KMS-11 (cell line): Measurements from ENCODE around the gene TSPAN18.

Experiments
- H2AFZ ChIP-seq: fragments of 200-600 bp; sonication (generic); 2 replicates; pipeline ENCODE4 v1.6.1; 2016; ENCODE audit warnings: antibody characterized with exemption, mixed run types, low read depth
- H3K27ac ChIP-seq: fragments of 200-600 bp; sonication (generic); 2 replicates; pipeline ENCODE4 v1.6.1; 2016; ENCODE audit warnings: mild to moderate bottlenecking, mixed run types
- H3K27me3 ChIP-seq: fragments of 200-600 bp; sonication (generic); 2 replicates; pipeline ENCODE4 v1.6.1; 2017; ENCODE audit warnings: mild to moderate bottlenecking, low read depth, mixed run types, moderate library complexity; ENCODE audit not compliant: insufficient read depth
- H3K36me3 ChIP-seq: fragments of 200-600 bp; sonication (generic); 2 replicates; pipeline ENCODE4 v1.6.1; 2017; ENCODE audit warnings: mild to moderate bottlenecking, mixed run types; ENCODE audit not compliant: insufficient read depth
- H3K4me1 ChIP-seq: fragments of 200-600 bp; sonication (generic); 2 replicates; pipeline ENCODE4 v1.6.1; 2016; ENCODE audit warnings: mild to moderate bottlenecking, low read depth, mixed run types; ENCODE audit not compliant: poor library complexity, severe bottlenecking
- H3K4me2 ChIP-seq: fragments of 200-600 bp; sonication (generic); 2 replicates; pipeline ENCODE4 v1.7.0; 2016; ENCODE audit warnings: mild to moderate bottlenecking, mixed run types
- H3K4me3 ChIP-seq: fragments of 200-600 bp; sonication (generic); IDR thresholded peaks from 2 replicates; pipeline ENCODE4 v1.6.1; 2017; ENCODE audit warnings: low read depth, low read length, mixed read lengths; ENCODE audit not compliant: insufficient read depth
- H3K79me2 ChIP-seq: fragments of 200-600 bp; sonication (generic); 2 replicates; pipeline ENCODE4 v1.6.1; 2016; ENCODE audit warnings: low read depth, mixed run types; ENCODE audit not compliant: insufficient read depth
- H3K9ac ChIP-seq: fragments of 200-600 bp; sonication (generic); 2 replicates; pipeline ENCODE4 v1.6.1; 2016; ENCODE audit warnings: mild to moderate bottlenecking, mixed run types
- H4K20me1 ChIP-seq: fragments of 200-600 bp; sonication (generic); 2 replicates; pipeline ENCODE4 v1.6.1; 2016; ENCODE audit warnings: mild to moderate bottlenecking, mixed run types; ENCODE audit not compliant: insufficient read depth
- TF ChIP-seq, protein P1 (sequence below): fragments of 200-600 bp; sonication (generic); conservative IDR thresholded peaks from 2 replicates; pipeline ENCODE4 v1.6.1; 2017; ENCODE audit warnings: low read depth, mild to moderate bottlenecking, antibody characterized with exemption, low read length, moderate library complexity, mixed read lengths

TSPAN18 gene

DNA sequence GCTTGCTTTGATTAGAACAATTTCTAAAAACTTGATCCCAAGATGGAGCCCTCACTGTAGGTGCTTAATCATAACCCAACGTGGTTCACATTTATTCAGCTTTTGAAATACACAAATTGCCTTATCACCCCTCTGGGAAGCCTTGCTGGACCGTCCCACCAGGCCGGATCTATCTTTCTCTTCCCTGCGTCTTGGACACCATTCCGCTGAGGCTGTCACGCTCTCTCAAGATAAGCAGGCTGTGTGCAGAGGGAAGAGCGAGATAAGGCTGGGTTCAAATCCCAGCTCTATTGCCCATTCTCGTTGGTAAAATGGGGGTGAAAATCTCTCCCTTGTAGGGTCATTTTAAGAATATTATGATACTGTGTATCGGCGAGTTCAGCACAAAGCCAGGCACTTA, 244.4 kb downstream of the TSPAN18 start:
- Histone ChIP-seq H4K20me1 (no peaks in the 10 kb centered on the region), H3K36me3 (no peaks in the 10 kb centered on the region), H2AFZ (no peak overlapping the region), H3K9ac (no peak overlapping the region), H3K79me2 (no peaks in the 10 kb centered on the region), H3K4me1 (no peaks in the 10 kb centered on the region), H3K27ac (no peak overlapping the region), H3K4me3 (no peak overlapping the region), H3K4me2 (no peak overlapping the region), H3K27me3 (no peaks in the 10 kb centered on the region)
- TF ChIP-seq, protein P1, sequence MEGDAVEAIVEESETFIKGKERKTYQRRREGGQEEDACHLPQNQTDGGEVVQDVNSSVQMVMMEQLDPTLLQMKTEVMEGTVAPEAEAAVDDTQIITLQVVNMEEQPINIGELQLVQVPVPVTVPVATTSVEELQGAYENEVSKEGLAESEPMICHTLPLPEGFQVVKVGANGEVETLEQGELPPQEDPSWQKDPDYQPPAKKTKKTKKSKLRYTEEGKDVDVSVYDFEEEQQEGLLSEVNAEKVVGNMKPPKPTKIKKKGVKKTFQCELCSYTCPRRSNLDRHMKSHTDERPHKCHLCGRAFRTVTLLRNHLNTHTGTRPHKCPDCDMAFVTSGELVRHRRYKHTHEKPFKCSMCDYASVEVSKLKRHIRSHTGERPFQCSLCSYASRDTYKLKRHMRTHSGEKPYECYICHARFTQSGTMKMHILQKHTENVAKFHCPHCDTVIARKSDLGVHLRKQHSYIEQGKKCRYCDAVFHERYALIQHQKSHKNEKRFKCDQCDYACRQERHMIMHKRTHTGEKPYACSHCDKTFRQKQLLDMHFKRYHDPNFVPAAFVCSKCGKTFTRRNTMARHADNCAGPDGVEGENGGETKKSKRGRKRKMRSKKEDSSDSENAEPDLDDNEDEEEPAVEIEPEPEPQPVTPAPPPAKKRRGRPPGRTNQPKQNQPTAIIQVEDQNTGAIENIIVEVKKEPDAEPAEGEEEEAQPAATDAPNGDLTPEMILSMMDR, result no peak

DNA sequence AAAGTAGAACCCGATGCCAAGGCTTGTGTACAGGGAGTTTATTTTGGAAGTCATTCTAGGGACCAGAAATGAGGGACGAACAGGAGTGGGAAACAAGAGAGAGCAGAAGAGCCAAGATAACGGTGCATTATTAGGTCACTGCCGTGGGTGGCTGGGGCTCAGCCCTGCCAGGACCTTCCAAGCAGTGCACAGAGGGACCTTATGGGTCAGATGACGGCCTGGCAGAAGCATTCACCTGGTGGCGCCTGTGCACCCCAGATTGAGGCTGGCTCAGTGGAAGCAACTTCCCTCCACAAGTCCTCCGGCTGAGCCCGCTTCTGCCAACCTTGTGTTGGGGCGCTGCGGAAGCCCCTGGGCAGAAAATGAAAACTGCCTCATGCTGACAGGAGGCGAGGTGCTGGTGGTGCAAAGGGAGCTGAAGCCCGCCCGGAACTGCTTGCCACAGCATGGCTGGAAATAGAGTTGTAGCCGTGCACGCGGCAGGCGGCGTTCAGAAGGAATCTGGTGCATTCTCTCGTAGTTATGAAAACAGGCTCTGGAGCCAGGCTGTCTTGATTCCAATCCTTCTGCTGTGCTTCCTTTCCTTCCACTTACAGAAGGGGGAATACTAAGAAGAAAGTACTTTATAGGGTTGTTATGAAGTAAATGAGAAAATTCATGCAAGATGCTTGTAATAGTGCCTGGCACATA, 246.1 kb downstream of the TSPAN18 start:
- TF ChIP-seq, protein P1, result no peak
- Histone ChIP-seq H3K9ac (no peak overlapping the region), H3K4me3 (no peak overlapping the region), H4K20me1 (no peaks in the 10 kb centered on the region), H3K36me3 (no peaks in the 10 kb centered on the region), H3K27ac (no peak overlapping the region), H3K4me2 (no peak overlapping the region), H3K27me3 (no peaks in the 10 kb centered on the region), H2AFZ (no peak overlapping the region), H3K4me1 (no peaks in the 10 kb centered on the region), H3K79me2 (no peaks in the 10 kb centered on the region)

DNA sequence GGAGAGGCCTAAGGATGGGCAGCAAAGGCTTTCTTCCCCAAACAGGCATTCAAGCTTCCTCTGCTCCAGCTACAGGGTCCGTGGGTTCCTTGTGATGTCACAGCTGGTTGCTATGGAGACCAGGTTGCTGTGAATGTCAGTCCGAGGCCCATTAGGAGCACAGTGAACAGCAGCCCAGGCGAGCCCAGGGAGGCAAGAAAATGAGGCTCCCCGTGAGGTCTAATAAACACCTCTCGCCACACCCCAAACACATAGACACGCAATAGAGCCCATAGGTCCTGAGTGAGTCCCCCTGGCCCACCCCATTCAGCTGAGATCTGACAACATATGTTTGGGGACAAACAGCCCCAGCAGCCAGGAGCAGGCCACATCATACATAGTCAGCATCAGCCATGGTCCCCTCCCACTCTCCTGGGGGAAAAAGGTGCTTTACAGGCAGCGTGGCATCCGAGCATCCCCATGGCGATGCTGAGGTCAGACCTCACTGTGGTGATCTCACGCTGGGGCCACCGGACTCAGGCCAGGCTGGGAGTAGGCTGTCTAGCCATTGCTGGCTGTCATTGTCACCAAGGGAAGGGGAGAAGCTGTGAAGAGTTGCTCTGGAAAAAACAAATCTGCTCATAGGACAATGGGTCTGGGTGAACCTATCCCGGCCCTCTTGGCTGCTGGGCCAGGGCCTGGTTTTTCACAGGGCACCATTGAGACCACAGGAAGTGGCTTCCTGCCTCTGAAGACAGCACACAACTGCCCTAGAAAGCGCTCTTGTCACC, 247.1 kb downstream of the TSPAN18 start:
- no peak overlapping the region for H3K9ac ChIP-seq
- H3K36me3 ChIP-seq, result no peaks in the 10 kb centered on the region
- no peak overlapping the region for H2AFZ ChIP-seq
- no peaks in the 10 kb centered on the region for H3K79me2 ChIP-seq
- peaks cover 2% of the 10 kb centered on the region for H3K4me1 ChIP-seq
- no peaks in the 10 kb centered on the region for H3K27me3 ChIP-seq
- H4K20me1 ChIP-seq, result no peaks in the 10 kb centered on the region
- TF ChIP-seq, protein P1, result no peak
- no peak overlapping the region for H3K27ac ChIP-seq
- no peak overlapping the region for H3K4me3 ChIP-seq
- no peak overlapping the region for H3K4me2 ChIP-seq

DNA sequence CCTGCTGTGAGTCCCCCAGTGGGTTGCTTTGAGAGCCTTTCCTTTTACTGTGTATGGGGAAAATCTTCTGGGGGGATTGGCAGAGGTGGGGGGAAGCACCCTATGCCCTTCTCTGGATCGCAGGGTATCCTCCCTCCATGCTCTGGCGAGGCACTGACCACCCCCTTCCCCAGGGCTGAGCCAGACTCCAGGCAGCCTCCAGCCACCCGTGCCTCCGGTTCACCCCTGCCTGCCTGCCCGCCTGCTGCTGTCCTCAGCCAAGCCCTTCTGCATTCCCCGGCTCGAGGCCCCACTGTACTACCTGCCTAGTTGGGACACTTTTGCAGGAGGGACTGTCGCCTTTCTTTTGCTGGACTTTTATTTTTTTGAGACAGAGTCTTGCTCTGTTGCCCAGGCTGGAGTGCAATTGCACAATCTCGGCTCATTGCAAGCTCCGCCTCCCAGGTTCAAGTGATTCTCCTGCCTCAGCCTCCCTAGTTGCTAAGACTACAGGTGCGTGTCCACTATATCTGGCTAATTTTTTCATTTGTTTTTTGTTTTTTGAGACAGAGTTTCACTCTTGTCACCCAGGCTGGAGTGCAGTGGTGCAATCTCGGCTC, 247.7 kb downstream of the TSPAN18 start:
- H3K9ac ChIP-seq, result no peak overlapping the region
- H3K4me2 ChIP-seq, result no peak overlapping the region
- peaks cover 9% of the 10 kb centered on the region for H3K4me1 ChIP-seq
- TF ChIP-seq, protein P1, result no peak
- H3K27ac ChIP-seq, result no peak overlapping the region
- no peak overlapping the region for H2AFZ ChIP-seq
- no peaks in the 10 kb centered on the region for H3K79me2 ChIP-seq
- H3K36me3 ChIP-seq, result no peaks in the 10 kb centered on the region
- H4K20me1 ChIP-seq, result no peaks in the 10 kb centered on the region
- H3K4me3 ChIP-seq, result no peak overlapping the region
- no peaks in the 10 kb centered on the region for H3K27me3 ChIP-seq
